Hippocampal formation (tissue), 2 donors: ENCODE data around the gene HSD17B4.
A peak's percentile ranks its signal among the peaks of the same experiment; 100 is the strongest.
"Not testable (repeated sequence)": the region's sequence is repeated elsewhere in the genome, so short reads cannot be mapped to it uniquely, and the experiment has no call there.

Experiments
- DNase-seq, 2 donors: peaks; one replicate each; lab custom pipeline; 2025; lab: John Stamatoyannopoulos, UW

HSD17B4 gene

GRCh38 chr5:119452373-119453039 is at the start of gene HSD17B4:
Gene HSD17B4, plus strand, starts transcription at chr5:119452497. Its CDS starts 79 bp downstream, at chr5:119452576.
- DNase-seq: peak; percentile 86 to 88

GRCh38 chr5:119402555-119402954 is 49.7 kb upstream of the HSD17B4 start:
- DNase-seq: no peak

GRCh38 chr5:119404033-119404432 is 48.3 kb upstream of the HSD17B4 start:
- DNase-seq: no peak

GRCh38 chr5:119405419-119405818 is 46.9 kb upstream of the HSD17B4 start:
- no peak for DNase-seq

GRCh38 chr5:119406551-119407110 is 45.7 kb upstream of the HSD17B4 start:
- DNase-seq: no peak

- DNase-seq: no peak
These were observed 43.0 kb upstream of the HSD17B4 start for GRCh38 chr5:119409235-119409815.

- DNase-seq: peak in 1 of 2 donors; percentile 23
These were observed 41.7 kb upstream of the HSD17B4 start for GRCh38 chr5:119410448-119411159.

- peak; percentile 64 to 84 for DNase-seq
These were observed 40.7 kb upstream of the HSD17B4 start for GRCh38 chr5:119411361-119412278.

- DNase-seq: no peak
These were observed 39.7 kb upstream of the HSD17B4 start for GRCh38 chr5:119412279-119413227.

- DNase-seq: not testable (repeated sequence)
These were observed 38.1 kb upstream of the HSD17B4 start for GRCh38 chr5:119414124-119414734.

GRCh38 chr5:119417891-119418605 is 34.2 kb upstream of the HSD17B4 start:
- DNase-seq: no peak

- no peak for DNase-seq
These were observed 33.6 kb upstream of the HSD17B4 start for GRCh38 chr5:119418606-119419100.

GRCh38 chr5:119420169-119420568 is 32.1 kb upstream of the HSD17B4 start:
- no peak for DNase-seq

- no peak for DNase-seq
These were observed 26.2 kb upstream of the HSD17B4 start for GRCh38 chr5:119426057-119426456.

- no peak for DNase-seq
These were observed 25.2 kb upstream of the HSD17B4 start for GRCh38 chr5:119427060-119427459.

- DNase-seq: not testable (repeated sequence)
These were observed 24.7 kb upstream of the HSD17B4 start for GRCh38 chr5:119427596-119427995.

GRCh38 chr5:119428166-119428565 is 24.1 kb upstream of the HSD17B4 start:
- DNase-seq: not testable (repeated sequence)

- DNase-seq: not testable (repeated sequence)
These were observed 23.7 kb upstream of the HSD17B4 start for GRCh38 chr5:119428574-119428973.

GRCh38 chr5:119432674-119433237 is 19.5 kb upstream of the HSD17B4 start:
- DNase-seq: not testable (repeated sequence)
